IMR-90 (cell line): ENCODE data around the gene ADD3.

Source experiments
- BHLHE40 ChIP-seq: fragments of 150-350 bp; IDR thresholded peaks from 2 replicates; pipeline ENCODE4 v1.6.1; 2016; ENCODE audit warnings: mild to moderate bottlenecking, low read depth, low read length
- CEBPB ChIP-seq: IDR thresholded peaks from 2 replicates; pipeline ENCODE4 v1.6.1; 2012; ENCODE audit warnings: low read depth, low read length, improper control_type of control experiment
- CTCF ChIP-seq: conservative IDR thresholded peaks from 2 replicates; pipeline ENCODE4 v1.5.1; 2012; ENCODE audit warnings: mild to moderate bottlenecking, low read depth, low read length, improper control_type of control experiment
- ELK1 ChIP-seq: fragments of 150-350 bp; IDR thresholded peaks from 2 replicates; pipeline ENCODE4 v1.6.1; 2016; ENCODE audit warnings: low read depth, mild to moderate bottlenecking, low read length, moderate library complexity, borderline replicate concordance
- FOS ChIP-seq: fragments of 150-350 bp; IDR thresholded peaks from 2 replicates; pipeline ENCODE4 v1.6.1; 2016; ENCODE audit warnings: low read depth, low read length
- MAFK ChIP-seq: IDR thresholded peaks from 2 replicates; pipeline ENCODE4 v1.6.1; 2012; ENCODE audit warnings: low read depth, low read length, improper control_type of control experiment
- MAZ ChIP-seq: IDR thresholded peaks from 2 replicates; pipeline ENCODE4 v1.6.1; 2012; ENCODE audit warnings: low read depth, mild to moderate bottlenecking, low read length, improper control_type of control experiment, moderate library complexity, borderline replicate concordance
- MXI1 ChIP-seq: IDR thresholded peaks from 2 replicates; pipeline ENCODE4 v1.6.1; 2012; ENCODE audit warnings: low read depth, mild to moderate bottlenecking, low read length, moderate library complexity, borderline replicate concordance
- POLR2A ChIP-seq: IDR thresholded peaks from 2 replicates; pipeline ENCODE4 v1.6.1; 2012; ENCODE audit warnings: mild to moderate bottlenecking, low read depth, low read length
- RAD21 ChIP-seq: IDR thresholded peaks from 2 replicates; pipeline ENCODE4 v1.6.1; 2012; ENCODE audit warnings: low read length, improper control_type of control experiment
- RCOR1 ChIP-seq: IDR thresholded peaks from 2 replicates; pipeline ENCODE4 v1.6.1; 2012; ENCODE audit warnings: mild to moderate bottlenecking, low read length, improper control_type of control experiment; ENCODE audit not compliant: insufficient replicate concordance
- SMC3 ChIP-seq: fragments of 150-350 bp; IDR thresholded peaks from 2 replicates; pipeline ENCODE4 v1.6.1; 2016; ENCODE audit warnings: low read depth, mild to moderate bottlenecking, antibody characterized with exemption, low read length, moderate library complexity
- USF2 ChIP-seq: fragments of 150-350 bp; IDR thresholded peaks from 2 replicates; pipeline ENCODE4 v1.6.1; 2017; ENCODE audit warnings: mild to moderate bottlenecking, antibody characterized with exemption, low read length, low read depth

GRCh38 chr10:110034596-110034995 lies 26.8 kb downstream of the ADD3 start:
- no peak for TF ChIP-seq CTCF
- TF ChIP-seq FOS: no peak
- TF ChIP-seq BHLHE40: no peak
- TF ChIP-seq SMC3: no peak
- TF ChIP-seq RAD21: no peak
- TF ChIP-seq POLR2A: no peak
- no peak for TF ChIP-seq USF2
- no peak for TF ChIP-seq MAZ
- TF ChIP-seq ELK1: no peak
- no peak for TF ChIP-seq MXI1
- TF ChIP-seq RCOR1: no peak
- TF ChIP-seq CEBPB: no peak
- TF ChIP-seq MAFK: no peak
